Neural progenitor cell (in vitro differentiated cells): ENCODE data around the gene KCTD16.

Experiments
- CTCF ChIP-seq: fragments of 200-600 bp; sonication (generic); IDR thresholded peaks from 2 replicates; pipeline ENCODE4 v1.5.1; 2017; ENCODE audit warnings: antibody characterized with exemption, mild to moderate bottlenecking
- EZH2 ChIP-seq: fragments of 200-600 bp; sonication (generic); IDR thresholded peaks from 2 replicates; pipeline ENCODE4 v1.6.1; 2017; ENCODE audit warnings: antibody characterized with exemption, mild to moderate bottlenecking, moderate library complexity
- EZH2phosphoT487 ChIP-seq: fragments of 200-600 bp; sonication (generic); IDR thresholded peaks from 2 replicates; pipeline ENCODE4 v1.6.1; 2017; ENCODE audit warnings: antibody characterized with exemption

- TF ChIP-seq CTCF (no peak), EZH2phosphoT487 (no peak), EZH2 (no peak)
Measured at GRCh38 chr5:144427866-144428265, 257.2 kb downstream of the KCTD16 start.
